ENCODE data around the gene UBN1.

The UBN1 gene

GRCh38 chr16:4859900-4860255 lies 12.6 kb downstream of the UBN1 start:
- DNase-seq (ENCODE audit: low spot score), result no peak

- DNase-seq (ENCODE audit: low spot score), result no peak
These were observed 13.6 kb downstream of the UBN1 start for GRCh38 chr16:4860727-4861342.

GRCh38 chr16:4862639-4863038 lies 15.4 kb downstream of the UBN1 start:
- DNase-seq (ENCODE audit: low spot score), result no peak

- DNase-seq (ENCODE audit: low spot score), result no peak
These were observed 17.4 kb downstream of the UBN1 start for GRCh38 chr16:4864728-4865127.

- no peak for DNase-seq (ENCODE audit: low spot score)
These were observed 18.1 kb downstream of the UBN1 start for GRCh38 chr16:4865231-4865860.

GRCh38 chr16:4866586-4866985 lies 19.3 kb downstream of the UBN1 start:
- no peak for DNase-seq (ENCODE audit: low spot score)

GRCh38 chr16:4868026-4868425 lies 20.7 kb downstream of the UBN1 start:
- no peak for DNase-seq (ENCODE audit: low spot score)

GRCh38 chr16:4868535-4868934 lies 21.3 kb downstream of the UBN1 start:
- DNase-seq (ENCODE audit: low spot score), result no peak

- DNase-seq (ENCODE audit: low spot score), result no peak
These were observed 22.0 kb downstream of the UBN1 start for GRCh38 chr16:4869147-4869805.

- no peak for DNase-seq (ENCODE audit: low spot score)
These were observed 22.9 kb downstream of the UBN1 start for GRCh38 chr16:4870138-4870671.

GRCh38 chr16:4871071-4871470 lies 23.8 kb downstream of the UBN1 start:
- DNase-seq (ENCODE audit: low spot score), result no peak

GRCh38 chr16:4873091-4873490 lies 25.8 kb downstream of the UBN1 start:
- no peak for DNase-seq (ENCODE audit: low spot score)

- DNase-seq (ENCODE audit: low spot score), result no peak
These were observed 27.4 kb downstream of the UBN1 start for GRCh38 chr16:4874666-4875065.

GRCh38 chr16:4876646-4877379 lies 29.5 kb downstream of the UBN1 start:
- no peak for DNase-seq (ENCODE audit: low spot score)

GRCh38 chr16:4877380-4877685 lies 30.1 kb downstream of the UBN1 start:
- no peak for DNase-seq (ENCODE audit: low spot score)

GRCh38 chr16:4879049-4879448 lies 31.8 kb downstream of the UBN1 start:
- no peak for DNase-seq (ENCODE audit: low spot score)

GRCh38 chr16:4880006-4880580 lies 32.8 kb downstream of the UBN1 start:
- no peak for DNase-seq (ENCODE audit: low spot score)

- no peak for DNase-seq (ENCODE audit: low spot score)
These were observed 34.8 kb downstream of the UBN1 start for GRCh38 chr16:4882000-4882632.

- no peak for DNase-seq (ENCODE audit: low spot score)
These were observed 35.5 kb downstream of the UBN1 start for GRCh38 chr16:4882633-4883285.

GRCh38 chr16:4883501-4883900 lies 36.2 kb downstream of the UBN1 start:
- no peak for DNase-seq (ENCODE audit: low spot score)

- DNase-seq (ENCODE audit: low spot score), result no peak
These were observed 36.9 kb downstream of the UBN1 start for GRCh38 chr16:4884209-4884608.

All from hematopoietic multipotent progenitor cell treated with erythropoietin and hydrocortisone succinate and interleukin-3 and kit ligand, for 15 days (in vitro differentiated cells).